NCI-H2029 (cell line): ENCODE results near the gene ITGA2.
"Not testable (repeated sequence)": the region's sequence is repeated elsewhere in the genome, so short reads cannot be mapped to it uniquely, and the experiment has no call there.

ENCODE experiments used
- DNase-seq: peaks from one replicate; lab custom pipeline; 2025; lab: John Stamatoyannopoulos, UW

ITGA2 gene

GRCh38 chr5:52989025-52989780, at the start of gene ITGA2:
ITGA2 (plus strand) TSS chr5:52989352; CDS start chr5:52989469, 117 bp downstream.
- no peak for DNase-seq

DNA sequence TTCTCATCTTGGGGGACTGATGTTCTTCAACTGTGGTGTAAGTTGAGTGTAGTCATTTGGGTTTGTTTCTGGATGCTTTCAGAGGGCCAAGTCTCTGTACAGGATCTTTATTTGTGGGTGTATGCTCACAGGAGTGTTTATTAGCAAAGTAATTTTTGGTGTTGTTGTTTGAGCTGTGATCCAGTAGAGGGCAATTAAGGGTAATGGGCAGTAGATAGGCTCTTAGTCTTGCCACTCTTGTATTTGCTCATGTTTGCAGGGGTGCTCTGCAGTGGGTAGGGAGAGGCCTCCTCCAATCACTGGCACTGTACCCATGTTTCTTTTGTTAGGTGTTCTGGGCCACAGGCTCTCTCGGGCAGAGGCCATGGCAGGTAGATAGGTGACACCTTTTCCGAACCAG, 45.9 kb upstream of the ITGA2 start:
- no peak for DNase-seq

GRCh38 chr5:52943808-52944207, 45.3 kb upstream of the ITGA2 start:
- DNase-seq: no peak

- DNase-seq: no peak
These were observed 44.1 kb upstream of the ITGA2 start for GRCh38 chr5:52945040-52945439.

- no peak for DNase-seq
These were observed 41.9 kb upstream of the ITGA2 start for GRCh38 chr5:52947208-52947607.

- no peak for DNase-seq
These were observed 41.3 kb upstream of the ITGA2 start for GRCh38 chr5:52947851-52948250.

- DNase-seq: peak; percentile 68
These were observed 40.6 kb upstream of the ITGA2 start for GRCh38 chr5:52948418-52949076.

DNA sequence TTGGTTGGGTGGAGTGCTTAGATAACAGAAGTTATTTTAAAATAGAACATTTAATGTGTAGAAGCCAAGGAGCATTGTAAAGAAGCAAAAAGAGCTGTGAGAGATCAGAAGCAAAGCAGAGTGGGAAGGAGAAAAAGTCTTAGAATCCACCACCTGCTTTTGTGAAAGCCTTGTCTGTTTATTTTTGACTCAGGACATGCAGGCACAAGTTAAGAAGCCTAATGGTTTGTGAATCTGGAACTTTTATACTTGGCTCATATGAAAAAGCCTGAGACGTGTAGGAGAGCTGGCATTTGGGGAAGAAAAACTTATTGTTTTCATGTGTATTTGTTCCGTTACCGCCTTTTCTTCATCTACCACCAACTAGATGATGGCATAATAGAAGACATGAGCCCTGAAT, 38.5 kb upstream of the ITGA2 start:
- DNase-seq: no peak

DNA sequence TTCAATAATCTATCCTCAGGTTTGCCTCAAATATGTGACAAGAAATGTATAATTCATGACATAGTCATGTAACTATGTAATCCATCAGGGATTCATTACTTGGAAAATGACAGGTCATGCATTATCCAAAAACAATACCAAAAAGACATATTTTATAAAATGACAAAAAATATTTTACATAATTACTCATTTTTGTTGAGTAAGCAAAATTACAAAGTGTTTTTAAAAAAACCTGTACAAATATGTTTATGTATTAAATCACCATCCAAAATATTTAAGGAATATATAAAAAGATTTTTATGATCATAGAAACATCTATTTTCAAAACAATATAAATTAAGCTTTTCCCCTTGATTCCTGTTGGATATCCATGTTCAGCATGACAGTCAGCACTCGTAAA, 36.7 kb upstream of the ITGA2 start:
- DNase-seq: no peak

DNA sequence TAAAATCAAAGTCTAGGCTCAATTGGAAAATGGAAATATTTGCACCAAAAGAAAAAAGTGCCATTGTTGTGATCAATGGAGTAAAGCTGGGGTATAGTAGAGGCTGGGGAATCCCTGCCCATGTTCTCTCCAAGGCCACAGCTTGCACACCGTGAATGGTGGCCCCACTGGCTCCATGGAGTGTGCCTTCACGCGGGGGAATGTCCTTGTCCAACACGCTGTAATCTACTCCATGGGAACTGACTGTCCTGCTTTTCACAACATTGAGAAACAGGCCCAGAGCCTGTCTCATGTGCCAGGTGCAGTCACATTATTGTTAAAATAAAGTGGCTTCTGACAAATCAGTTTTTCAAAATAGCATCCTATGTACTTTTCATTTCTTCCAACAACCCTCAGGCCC, 33.1 kb upstream of the ITGA2 start:
- DNase-seq: no peak

GRCh38 chr5:52956915-52957747, 32.0 kb upstream of the ITGA2 start:
- no peak for DNase-seq

DNA sequence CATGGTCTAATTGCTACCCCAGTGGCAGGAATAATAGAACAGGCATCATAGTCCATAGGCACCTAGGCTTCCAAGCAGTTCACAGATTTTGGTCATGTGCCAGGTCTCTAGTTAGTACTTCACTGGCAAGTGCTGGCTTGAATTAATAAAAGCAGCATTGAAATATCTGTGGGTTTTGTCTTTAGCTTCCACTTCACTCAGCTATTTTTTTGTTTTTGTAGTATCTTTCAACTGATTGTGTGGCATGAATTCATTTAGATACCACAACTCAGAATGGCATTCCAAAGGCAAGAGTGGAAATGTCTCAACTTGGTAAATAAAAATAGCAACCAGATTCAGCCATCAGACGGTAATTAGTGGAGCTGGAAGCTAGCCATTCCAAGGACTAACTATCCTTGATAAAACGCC, 27.9 kb upstream of the ITGA2 start:
- DNase-seq: peak; percentile 25

- DNase-seq: no peak
These were observed 25.5 kb upstream of the ITGA2 start for GRCh38 chr5:52963636-52964035.

GRCh38 chr5:52964138-52964537, 25.0 kb upstream of the ITGA2 start:
- no peak for DNase-seq

DNA sequence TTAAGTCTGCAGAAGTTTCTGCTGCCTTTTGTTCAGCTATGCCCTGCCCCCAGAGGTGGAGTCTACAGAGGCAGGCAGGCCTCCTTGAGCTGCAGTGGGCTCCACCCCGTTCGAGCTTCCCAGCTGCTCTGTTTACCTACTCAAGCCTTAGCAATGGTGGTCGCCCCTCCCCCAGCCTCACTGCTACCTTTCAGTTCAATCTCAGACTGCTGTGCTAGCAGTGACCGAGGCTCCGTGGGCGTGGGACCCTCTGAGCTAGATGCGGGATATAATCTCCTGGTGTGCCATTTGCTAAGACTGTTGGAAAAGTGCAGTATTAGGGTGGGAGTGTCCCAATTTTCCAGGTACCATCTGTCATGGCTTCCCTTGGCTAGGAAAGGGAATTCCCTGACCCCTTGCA, 13.0 kb upstream of the ITGA2 start:
- DNase-seq: not testable (repeated sequence)

DNA sequence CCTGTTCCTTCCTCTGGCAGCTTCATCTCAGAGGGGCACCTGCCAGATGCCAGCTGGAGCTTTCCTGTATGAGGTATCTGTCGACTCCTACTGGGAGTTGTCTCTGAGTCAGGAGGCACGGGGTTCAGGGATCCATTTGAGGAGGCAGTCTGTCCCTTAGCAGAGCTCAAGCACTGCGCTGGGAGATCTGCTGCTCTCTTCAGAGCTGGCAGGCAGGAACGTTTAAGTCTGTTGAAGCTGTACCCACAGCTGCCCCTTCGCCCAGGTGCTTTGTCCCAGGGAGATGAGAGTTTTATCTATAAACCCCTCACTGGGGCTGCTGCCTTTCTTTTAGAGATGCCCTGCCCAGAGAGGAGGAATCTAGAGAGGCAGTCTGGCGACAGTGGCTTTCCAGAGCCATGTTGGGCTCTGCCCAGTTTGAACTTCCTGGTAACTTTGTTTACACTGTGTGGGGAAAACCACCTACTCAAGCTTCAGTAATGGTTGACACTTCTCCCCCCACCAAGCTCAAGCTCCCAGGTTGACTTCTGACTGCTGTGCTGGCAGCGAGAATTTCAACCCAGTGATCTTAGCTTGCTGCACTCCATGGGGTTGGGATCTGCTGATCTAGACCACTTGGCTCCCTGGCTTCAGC, 11.8 kb upstream of the ITGA2 start:
- no peak for DNase-seq

GRCh38 chr5:52981507-52981906, 7.6 kb upstream of the ITGA2 start:
- no peak for DNase-seq

- DNase-seq: no peak
These were observed 5.2 kb upstream of the ITGA2 start for GRCh38 chr5:52983731-52984636.

DNA sequence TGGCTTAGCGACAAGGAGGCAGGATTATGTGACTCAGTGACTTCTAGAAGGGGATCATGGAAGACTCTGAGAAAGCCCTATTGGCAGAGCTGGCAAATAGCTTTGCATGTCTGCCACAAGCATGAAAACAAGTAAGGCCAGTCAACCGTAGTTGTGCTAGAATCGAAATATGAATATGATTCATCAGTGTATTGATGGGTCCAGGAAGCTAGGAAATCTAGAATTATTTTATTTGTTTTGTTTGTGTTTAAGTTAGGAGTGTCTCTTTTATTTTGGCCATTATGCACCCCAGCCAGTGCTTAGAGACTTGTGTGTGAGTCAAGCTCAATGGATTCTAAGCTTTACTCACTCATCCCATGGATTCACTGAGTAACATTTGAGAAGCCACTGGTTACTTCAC, 3.8 kb upstream of the ITGA2 start:
- no peak for DNase-seq

DNA sequence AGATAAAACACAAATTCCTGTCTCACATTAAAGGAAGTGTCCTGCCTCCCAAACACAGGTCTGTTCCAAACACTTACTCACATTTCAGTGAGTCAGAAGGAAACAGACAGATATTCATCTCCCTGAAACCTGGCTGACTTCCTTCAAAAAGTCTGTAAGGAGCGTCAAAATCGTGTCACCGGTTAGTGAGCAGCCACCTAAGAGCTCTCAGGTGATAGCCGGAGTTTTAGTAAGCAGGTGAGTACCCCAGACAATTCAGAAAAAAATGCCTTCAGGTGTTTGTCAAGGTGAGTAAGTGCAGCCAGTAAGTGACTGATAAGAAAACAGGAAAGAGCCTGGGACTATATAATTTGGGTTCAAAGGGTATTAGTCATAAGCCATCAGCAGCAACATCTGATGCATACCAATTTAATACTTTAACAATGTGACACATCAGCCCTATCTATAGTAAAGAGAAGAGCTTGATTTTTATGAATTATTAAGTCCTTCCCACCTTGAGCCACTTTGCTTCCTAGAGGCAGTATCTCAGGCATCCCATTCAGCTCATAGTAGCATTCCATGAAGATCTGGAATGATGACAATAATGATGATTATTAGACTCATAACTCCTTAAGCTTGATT, 1.3 kb upstream of the ITGA2 start:
- no peak for DNase-seq
